GM18508 (cell line): ENCODE data around the gene RAPGEF4.
"Not testable (repeated sequence)": the region's sequence is repeated elsewhere in the genome, so short reads cannot be mapped to it uniquely, and the experiment has no call there.

Source experiments
- ATAC-seq: cut with Tn5 transposase; IDR thresholded peaks from one replicate; pipeline ENCODE4 v1.9.1; 2021; ENCODE audit warnings: moderate number of reproducible peaks; ENCODE audit not compliant: insufficient read depth, unreplicated experiment

The RAPGEF4 gene

DNA sequence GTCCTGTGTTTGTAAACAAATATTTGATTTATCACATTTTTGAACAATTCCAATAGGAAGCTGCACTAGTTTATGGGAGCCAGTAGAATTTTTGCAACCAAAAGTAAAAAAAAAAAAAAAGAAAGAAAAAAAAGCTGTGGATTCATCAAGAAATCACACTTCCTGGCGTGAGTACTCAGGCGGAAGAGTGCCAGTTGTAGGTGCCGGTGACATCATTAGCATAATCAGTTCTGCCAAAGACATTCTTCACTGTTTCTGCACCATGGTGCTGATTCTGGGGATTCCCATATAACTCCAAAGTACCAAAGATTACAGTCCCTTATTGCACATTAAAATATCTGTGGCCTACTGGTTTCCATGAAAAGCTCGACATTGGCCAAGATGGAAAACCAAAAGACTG, 32.8 kb downstream of the RAPGEF4 start:
- no peak for ATAC-seq

DNA sequence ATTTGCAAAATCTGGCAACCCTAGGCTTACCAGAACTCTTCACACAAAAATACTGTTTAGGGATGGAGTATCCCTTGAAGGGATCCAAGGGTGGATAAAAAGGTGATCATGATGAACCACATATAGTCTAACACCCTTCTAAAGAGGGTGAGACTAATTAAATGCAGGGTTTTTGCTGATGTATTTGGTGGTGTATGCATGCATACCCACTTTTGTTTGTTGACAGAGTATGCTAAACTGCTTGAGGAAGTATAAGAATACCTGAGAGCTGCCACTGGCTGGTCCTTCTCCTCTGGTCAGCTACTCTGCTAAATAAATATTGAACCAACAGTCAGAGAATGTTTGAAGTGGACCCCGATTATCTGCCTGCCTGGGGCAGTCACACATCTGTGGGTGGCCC, 34.2 kb downstream of the RAPGEF4 start:
- ATAC-seq: no peak

DNA sequence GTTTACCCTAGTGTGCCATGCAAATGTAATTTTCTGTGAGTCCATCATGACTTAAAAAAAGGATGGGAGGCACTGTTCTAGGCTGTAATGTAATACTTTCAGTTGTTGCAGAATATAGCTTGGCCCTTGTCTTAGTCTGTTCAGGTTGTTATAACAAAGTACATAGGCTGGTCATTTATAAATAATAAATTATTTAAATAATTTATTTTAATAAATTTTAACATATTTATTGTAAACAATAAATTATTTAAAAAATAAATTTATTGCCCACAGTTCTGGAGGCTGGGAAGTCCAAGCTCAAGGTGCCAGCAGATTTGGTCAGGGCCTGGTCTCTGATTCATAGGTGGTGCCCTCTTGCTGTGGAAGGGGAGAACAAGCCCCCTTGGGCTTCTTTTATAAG, 35.2 kb downstream of the RAPGEF4 start:
- no peak for ATAC-seq

DNA sequence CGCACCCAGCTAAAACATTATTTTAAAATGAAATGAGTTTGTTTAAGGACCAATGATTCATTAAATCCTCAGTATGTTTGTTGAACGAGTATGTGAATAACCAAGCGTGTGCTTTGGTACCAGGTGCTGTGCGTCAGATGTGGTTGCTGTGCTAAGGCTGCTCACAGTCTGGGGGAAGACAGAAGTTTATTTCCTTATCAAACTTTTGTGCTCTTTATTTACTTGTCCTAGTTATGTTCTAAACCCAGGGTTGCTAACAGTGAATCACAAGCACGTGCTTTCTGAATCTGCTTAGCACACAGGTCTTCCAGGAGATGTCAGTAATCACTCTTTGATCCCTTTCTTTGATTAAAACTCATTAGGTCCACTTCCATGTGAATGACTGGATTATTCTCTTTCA, 37.0 kb downstream of the RAPGEF4 start:
- ATAC-seq: no peak

DNA sequence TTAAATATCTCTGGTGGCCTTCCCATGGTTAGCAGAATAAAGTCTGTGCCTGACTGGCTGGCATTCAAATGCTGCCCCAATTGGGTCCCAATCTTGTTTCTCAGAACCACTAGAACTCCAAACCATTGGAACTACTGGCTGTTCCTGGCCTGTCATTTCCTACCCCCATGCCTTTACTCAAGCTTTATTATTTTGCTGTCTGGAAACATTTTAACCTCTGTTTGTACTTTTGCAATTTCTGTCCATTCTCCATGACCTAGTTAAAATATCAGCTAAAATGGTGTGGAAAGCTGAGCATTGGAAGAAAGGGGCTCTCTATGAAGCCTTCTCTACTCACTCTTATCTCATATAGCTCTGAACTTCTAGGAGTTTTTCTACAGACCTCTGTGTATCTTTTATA, 38.7 kb downstream of the RAPGEF4 start:
- no peak for ATAC-seq

DNA sequence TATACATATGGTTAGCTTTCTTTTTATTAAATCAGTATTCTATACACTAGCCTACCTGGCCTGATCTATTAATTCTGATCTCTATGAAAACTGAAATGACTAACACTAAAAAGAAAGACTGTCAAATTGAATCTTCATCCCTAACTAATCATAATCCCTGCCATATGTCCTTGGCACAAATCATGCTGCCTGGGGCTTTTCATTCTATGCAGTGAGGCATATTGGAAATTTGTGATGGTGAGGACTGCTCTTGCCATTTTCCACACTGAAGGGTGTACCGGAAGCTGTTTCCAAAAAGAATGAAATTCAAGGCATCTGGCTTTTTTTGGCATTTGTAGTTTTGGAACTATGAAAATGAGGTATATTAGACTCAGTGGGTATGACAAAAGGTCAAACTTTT, 39.7 kb downstream of the RAPGEF4 start:
- ATAC-seq: no peak

DNA sequence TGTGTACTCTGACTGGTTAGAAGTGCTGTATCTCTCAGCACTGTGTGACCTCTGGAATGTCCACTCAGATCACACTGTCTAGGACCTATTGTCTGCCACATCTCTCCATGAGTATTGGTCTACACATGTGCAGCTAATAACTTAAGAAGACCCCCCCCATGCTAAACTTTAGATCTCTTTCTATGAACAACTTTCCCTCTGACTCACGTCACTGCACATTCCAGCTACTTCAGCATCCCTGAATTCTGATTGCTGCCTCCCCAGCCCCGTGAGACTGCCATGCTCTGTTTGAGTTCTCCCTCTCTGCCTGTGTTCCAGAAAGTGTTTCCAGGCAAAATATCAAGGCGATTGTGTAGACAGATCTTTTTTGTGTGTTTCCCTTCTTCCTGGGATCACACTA, 41.8 kb downstream of the RAPGEF4 start:
- no peak for ATAC-seq

DNA sequence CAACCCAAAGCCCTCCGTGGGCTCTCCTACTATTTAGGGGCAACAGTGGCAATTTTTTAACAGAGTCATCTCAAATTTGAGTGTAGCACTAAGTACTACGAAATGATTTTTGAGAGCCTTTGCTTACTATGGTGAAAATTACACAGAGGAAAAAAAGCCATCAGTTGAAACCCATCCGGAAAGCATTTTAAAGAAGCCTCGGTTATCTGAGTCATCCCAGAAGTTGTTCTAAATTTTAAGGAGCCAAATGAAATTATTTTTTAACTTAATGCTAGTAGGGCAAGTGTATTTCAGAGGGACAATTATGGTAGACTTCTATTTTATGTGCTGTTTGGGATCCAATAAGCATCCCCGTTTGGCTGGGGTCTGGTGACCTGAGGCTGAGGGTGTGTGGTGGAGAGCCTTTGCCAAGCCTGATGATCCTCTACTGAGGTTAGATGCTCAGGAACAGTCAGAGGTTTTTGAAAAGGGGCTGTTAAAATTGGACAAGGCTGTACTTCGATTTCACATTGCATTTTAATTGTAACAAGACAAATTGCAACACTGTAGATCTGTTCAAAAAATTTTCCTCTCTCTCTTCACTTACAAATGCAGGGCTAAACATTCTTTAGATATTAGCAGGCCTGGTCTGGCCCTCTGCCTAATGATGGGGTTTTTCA, 47.0 kb downstream of the RAPGEF4 start:
- no peak for ATAC-seq

DNA sequence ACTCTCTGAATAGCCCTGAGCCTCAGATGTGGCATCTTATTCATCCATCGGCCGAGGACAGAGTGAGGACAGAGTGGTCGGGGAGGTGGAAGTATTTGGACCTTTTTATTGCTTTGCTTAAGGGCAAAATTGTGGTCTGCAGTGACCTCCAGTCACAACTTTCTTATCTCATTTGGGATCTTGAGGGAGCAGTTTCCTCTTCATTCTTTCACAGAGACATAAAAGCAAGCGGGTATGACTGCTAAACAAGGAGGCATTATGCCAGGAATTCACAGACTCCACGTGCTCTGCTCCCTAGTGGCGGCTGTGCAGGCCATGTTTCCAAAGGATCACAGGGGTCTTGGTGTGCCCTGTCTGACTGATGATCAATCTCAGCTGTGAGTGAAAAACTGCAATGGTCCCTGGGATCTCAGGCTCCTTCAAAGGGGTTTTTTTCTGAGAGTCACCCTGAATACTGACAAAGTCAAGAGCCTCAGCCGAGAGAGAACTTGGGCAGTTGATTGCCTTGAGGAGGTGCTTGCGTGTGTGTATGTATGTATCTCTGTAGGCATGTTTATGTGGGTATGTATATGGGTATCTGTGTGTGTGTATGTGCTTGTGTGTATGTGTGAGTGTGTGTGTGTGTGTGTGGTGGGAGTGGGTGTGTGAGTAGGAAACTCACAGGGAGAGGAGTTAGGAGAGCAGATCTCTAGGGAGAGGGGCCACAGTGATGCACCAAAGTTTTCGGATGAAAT, 47.7 kb downstream of the RAPGEF4 start:
- no peak for ATAC-seq

DNA sequence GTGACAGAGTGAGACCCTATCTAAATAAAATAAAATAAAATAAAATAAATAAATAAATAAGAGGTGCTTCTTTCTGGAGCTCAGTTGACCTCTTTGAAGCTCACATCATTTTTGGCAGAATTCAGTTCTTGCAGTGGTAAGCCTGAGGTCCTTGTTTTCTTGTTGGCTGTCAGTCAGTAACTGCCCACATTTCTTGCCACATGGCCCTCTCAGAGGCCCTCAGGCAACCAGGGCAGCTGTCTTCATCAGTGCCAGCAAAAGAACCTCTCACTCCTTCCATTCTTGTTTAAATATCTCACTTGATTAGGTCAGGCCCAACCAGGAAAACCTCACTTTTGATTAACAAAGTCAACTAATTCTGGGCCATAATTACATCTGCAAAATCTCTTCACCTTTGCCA, 53.2 kb downstream of the RAPGEF4 start:
- ATAC-seq: no peak

DNA sequence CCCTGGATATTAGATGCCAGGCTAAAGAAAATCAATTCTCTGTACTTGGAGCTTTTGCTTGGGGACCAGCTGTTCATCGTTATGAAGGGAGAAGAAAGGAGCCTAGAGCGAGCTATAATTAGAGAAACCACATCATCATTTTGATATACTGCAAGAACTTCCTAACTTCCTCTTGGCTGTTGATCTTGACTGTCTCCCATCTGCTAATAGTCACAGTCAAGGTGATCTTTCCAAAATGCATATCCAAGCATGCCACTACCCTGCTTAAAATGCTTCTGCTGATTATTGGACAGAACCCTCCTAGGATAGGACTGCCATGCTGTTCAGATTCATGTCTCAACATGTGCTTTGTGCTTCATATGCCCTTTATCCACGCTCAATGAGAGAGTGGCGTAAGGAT, 54.8 kb downstream of the RAPGEF4 start:
- no peak for ATAC-seq

DNA sequence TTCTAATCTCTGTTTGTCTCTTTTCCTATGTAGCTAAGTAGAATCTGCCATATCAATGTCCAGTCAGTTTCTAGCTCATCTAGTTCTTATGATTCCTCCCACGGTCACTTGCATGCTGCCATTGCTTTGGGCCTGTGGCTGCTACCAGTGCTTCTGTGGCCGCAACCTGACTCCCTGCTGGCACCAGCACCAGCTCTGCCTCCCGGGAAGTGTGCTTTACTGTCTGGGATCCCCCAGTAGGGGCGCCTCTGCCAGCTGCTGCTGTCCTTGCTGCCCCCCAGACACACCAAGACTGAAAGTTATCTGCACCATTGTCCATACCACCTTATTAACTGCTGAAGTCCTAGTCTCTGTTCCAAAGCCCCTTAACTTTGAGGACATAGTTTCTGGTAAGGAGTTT, 56.3 kb downstream of the RAPGEF4 start:
- ATAC-seq: no peak

DNA sequence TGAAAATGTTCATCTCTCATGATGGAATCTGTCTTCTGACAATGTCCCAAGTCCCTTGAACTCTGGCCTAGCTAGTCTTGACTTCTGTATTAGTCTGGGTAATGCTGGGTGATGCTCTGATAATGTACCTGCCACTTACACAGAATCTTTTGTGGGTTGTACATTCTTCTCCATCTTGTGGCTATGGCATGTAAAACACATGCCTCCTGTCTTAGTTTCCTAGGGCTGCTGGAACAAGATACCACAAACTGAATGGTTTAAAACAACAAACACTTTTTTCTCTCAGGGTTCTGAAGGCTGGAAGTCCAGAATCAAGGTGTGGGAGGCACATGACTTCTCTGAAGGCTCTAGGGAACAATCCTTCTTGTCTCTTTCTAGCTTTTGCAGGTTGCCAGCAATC, 57.1 kb downstream of the RAPGEF4 start:
- no peak for ATAC-seq

DNA sequence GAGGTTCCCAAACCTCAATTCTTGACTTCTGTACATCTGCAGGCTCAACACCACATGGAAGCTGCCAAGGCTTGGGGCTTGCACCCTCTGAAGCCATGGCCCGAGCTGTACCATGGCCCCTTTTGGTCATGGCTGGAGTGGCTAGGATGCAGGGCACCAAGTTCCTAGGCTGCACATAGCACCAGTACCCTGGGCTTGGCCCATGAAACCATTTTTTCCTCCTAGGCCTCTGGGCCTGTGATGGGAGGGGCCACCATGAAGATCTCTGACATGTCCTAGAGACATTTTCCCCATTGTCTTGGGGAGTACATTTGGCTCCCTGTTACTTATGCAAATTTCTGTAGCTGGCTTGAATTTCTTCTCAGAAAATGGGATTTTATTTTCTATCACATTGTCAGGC, 67.7 kb downstream of the RAPGEF4 start:
- not testable (repeated sequence) for ATAC-seq

DNA sequence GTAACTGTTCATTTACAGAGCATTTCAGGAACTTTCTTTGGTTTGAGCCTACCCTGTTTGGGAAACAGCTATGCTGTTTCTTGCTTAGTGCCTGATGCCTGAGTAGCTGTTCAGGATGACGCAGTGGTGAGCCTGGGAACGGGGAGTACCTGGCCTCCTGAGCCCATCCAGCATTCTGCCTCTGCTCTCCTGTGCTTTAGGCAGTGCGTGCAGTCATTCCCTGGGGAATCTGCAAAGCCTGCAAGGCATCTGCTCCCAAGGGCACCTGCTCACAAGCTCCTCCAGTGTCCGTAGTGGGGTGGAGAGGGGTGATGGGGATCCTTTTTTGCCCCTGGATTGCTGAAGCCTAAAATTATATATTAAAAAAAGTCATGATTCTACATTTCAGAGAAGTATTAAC, 68.8 kb downstream of the RAPGEF4 start:
- ATAC-seq: no peak

DNA sequence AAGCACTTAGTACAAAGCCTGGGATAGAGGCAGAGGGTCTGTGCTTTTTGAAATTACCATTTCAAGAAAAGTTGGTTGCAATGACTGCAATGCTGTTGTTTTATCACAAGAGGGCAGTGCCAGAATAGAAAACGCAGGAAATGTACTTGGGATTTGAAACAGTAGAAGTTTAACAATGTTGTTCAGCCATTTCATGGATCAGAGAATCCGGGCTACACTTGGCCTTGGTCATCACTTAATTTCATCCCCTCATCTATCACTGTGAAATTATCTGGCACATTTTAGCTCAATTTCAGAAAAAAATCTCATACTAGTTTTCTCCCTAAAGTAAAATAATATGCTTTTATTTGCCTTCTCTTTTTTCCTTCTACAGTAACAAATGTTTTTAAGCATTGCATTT, 70.8 kb downstream of the RAPGEF4 start:
- ATAC-seq: no peak

DNA sequence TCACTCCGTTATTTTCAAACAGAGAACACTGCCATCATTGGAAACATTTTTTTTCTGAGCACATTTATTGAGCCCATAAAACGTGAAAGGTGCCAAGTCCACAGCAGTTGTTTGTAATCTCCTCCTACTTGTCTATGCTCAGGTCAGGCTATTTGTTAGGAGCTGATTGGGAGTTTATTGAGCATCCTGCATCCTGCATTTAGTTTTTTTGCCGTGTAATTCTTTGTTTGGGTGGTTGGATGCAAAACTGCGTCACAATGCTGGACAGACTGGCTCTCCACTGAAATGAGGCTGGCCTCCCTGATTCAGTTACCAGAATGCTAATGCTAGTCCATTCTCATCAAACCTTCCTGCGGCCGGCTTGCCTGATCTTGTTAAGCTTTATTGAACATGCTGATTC, 71.4 kb downstream of the RAPGEF4 start:
- no peak for ATAC-seq

DNA sequence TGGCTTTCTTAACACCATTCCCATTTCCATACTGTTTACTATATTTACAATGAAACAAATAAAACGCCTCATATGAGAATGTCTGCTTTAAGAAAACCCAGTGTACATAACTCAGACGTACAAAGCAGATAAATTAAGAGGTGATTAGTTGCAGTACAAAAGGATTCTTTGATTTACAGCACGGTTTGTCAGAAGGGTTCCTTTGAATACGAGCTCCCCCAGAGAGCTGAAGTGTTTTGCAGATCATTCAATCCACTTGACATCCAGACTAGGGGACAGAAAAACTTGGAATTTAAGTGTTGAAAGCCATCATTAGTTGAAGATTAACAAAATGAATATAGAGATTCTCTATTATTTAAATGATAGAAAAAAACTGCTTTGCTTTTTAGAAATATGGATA, 72.5 kb downstream of the RAPGEF4 start:
- ATAC-seq: no peak

DNA sequence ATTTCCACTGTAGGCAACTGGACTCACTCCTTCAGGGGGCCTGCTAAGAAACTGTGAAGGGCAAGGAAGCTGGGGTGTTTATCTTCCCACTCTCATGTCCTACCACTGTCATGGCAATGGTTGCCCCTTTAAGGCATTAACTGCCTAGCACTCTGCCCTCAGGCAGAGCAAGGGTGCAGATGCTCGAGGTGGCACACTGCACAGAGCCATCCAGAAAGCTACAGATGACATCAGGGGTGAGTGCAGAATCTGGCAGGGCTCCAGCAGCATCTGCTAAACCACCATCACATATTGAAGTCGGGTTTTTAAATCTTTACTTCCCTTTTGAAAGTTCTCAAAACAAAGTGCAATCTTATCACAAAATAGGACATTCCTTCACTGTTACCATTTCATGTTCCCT, 75.4 kb downstream of the RAPGEF4 start:
- no peak for ATAC-seq

DNA sequence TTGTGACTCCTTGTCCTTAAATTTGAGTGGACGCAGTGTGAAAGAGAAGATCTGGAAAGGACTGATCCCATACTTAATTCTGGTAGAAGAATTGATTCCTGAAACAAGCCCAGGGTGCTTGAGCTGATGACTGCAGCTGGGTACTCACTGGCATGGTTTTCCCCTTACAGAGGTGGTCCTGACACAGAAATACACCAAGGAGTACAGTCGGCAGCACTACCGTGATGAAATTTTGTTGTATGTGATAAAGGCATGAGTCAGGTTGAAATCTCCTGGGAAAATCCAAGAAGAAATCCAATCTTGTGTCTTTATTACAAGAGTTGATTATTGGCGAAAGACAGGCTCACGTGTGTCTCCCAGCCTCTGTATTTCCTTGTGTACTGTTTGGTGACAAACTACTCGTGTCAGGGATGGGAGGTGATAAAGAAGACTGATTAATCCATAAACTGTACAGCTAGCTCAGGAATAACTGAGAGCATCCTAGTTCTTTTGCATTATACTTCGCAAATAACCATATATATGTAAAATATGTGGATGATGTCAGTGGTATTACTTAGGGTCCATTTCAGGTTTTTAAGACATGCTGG, 76.6 kb downstream of the RAPGEF4 start:
- ATAC-seq: no peak

DNA sequence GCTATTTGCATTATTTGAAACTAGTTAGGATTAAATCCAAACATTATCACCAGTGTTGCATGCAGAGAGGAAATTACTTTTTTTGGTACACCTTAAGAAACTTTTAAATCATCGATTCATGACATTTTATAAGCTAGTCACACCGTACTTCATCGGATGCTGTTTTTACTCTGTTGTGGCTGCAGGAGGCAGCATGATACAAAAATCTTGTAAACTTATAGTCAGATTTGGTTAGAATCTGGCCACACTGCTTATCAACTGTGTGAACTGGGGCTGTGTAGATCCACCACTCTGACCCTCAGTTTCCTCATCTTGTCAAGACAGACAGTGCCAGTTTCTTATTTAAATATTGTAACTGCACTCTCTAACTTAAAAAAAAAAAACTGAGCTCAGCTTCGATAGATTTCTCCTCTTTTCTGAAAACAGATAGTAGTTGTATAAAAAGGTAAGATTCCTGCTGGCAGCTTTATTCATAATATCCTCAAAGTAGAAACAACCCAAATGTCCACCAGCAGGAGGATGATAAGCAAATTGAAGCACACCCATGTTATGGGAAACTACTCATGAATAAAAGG, 77.8 kb downstream of the RAPGEF4 start:
- no peak for ATAC-seq

DNA sequence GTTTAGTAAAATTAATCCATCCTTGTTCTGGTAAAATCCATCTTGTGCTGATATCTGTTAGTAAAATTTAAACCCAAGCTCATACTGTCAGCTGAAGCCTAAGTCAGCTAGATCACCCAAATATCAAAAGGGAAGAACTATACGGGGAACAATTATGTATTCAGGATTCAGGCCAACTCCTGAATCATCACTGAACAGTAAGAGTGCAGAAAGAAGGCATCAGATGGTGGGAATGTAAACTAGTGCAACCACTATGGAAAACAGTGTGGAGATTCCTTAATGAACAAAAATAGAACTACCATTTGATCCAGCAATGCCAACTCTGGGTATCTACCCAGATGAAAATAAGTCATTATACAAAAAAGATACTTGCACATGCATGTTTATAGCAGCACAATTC, 81.8 kb downstream of the RAPGEF4 start:
- no peak for ATAC-seq
